ENCODE data around the gene TMEM151B.
"Not testable (repeated sequence)": the region's sequence is repeated elsewhere in the genome, so short reads cannot be mapped to it uniquely, and the experiment has no call there.

TMEM151B gene

GRCh38 chr6:44269921-44270525 lies at the start of gene TMEM151B:
TMEM151B (plus strand) TSS chr6:44270450; CDS start chr6:44270743, 293 bp downstream.
- DNase-seq: no peak

GRCh38 chr6:44220913-44221290 lies 49.3 kb upstream of the TMEM151B start:
- no peak for DNase-seq

- peak; percentile 93 for DNase-seq
Observed at GRCh38 chr6:44221291-44221960, 48.8 kb upstream of the TMEM151B start.

- no peak for DNase-seq
Observed at GRCh38 chr6:44221961-44222335, 48.3 kb upstream of the TMEM151B start.

GRCh38 chr6:44222486-44223318 lies 47.5 kb upstream of the TMEM151B start:
- no peak for DNase-seq

GRCh38 chr6:44223319-44224028 lies 46.8 kb upstream of the TMEM151B start, which contains the start of gene SLC29A1:
SLC29A1 (plus strand) TSS chr6:44223595; CDS start chr6:44227314, 3,719 bp downstream.
- DNase-seq: peak; percentile 89

GRCh38 chr6:44224029-44224964 lies 46.0 kb upstream of the TMEM151B start:
- peak; percentile 89 for DNase-seq

GRCh38 chr6:44224965-44225305 lies 45.3 kb upstream of the TMEM151B start:
- no peak for DNase-seq

- peak; percentile 90 for DNase-seq
Observed at GRCh38 chr6:44225579-44226325, 44.5 kb upstream of the TMEM151B start.

- peak; percentile 72 for DNase-seq
Observed at GRCh38 chr6:44226368-44227147, 43.7 kb upstream of the TMEM151B start.

- DNase-seq: no peak
Observed at GRCh38 chr6:44227148-44227793, 43.0 kb upstream of the TMEM151B start.

- no peak for DNase-seq
Observed at GRCh38 chr6:44228031-44228430, 42.2 kb upstream of the TMEM151B start.

GRCh38 chr6:44228433-44228832 lies 41.8 kb upstream of the TMEM151B start:
- no peak for DNase-seq

- DNase-seq: no peak
Observed at GRCh38 chr6:44228836-44229235, 41.4 kb upstream of the TMEM151B start.

GRCh38 chr6:44229376-44230033 lies 40.7 kb upstream of the TMEM151B start:
- no peak for DNase-seq

GRCh38 chr6:44230034-44230675 lies 40.1 kb upstream of the TMEM151B start:
- DNase-seq: no peak

GRCh38 chr6:44231426-44231825 lies 38.8 kb upstream of the TMEM151B start:
- not testable (repeated sequence) for DNase-seq

GRCh38 chr6:44232676-44233566 lies 37.3 kb upstream of the TMEM151B start:
- no peak for DNase-seq

Measured in OCI-M1 (cell line).